Bone marrow (tissue), 2 donors: ENCODE results near the gene TBX15.

Source experiments
- DNase-seq, 2 donors: peaks; one replicate each; lab custom pipeline; 2025; lab: John Stamatoyannopoulos, UW

The TBX15 gene

DNA sequence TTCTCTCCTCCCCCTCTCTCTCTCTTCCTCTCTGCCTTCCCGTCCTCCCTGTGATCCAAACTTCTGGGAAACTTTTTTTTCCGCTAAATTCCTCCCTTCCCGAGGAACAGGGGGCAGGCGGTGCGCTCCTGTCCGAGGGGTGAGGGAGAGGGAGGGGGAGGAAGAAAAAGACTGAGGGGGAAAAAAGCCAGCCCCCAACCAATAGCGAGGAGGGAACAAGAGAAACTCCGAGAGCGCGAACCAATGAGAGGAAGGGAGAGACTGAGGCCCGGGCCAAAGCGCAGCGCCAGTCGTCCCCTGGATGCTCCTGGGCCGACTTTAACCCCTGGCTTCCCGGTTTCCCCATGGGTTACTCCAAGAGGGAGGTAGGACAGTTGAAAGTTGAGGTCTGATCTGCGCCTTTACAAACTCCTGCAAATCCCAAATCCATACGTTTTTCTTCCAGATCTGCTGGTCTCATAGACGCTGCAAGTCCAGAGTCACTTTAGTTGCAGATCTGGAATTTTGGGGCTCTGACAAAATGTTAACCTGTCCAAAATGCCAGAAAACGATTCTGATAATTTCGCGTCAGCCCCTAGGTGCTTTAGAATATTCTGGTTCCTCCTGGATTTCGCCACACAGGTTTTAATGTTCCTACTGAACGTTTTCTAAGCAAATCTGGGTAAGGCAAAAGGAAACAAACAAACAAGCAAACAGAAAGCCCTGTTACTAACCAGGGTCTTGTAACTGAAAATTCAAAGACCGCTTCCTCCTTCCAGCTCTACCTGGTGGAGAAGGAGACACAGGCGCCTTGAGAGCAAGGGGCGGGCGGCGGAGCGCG lies at the start of gene TBX15:
Gene TBX15 (minus strand): TSS at position 158 of the 820 bp plus-strand sequence. CDS start 548 bp downstream, outside the sequence.
- no peak for DNase-seq

DNA sequence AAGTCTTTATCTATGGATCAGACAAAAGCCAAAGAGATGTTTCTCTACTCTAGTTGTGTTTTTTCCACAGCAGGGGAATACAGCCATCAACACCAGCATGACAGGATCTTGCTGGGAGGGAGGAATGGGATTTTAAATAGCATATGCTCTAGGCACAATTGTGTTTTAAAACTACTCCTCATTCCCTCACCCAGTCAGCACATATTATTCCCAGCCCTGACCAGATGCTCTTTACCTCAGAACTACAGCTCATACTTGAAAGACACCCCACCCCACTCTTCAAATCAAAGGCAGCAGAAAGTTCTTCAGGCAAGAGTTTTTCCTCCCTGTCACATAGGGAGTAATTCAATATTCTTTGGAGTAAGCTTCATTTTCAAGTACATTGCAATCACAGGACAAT lies 46.2 kb upstream of the TBX15 start:
- no peak for DNase-seq

DNA sequence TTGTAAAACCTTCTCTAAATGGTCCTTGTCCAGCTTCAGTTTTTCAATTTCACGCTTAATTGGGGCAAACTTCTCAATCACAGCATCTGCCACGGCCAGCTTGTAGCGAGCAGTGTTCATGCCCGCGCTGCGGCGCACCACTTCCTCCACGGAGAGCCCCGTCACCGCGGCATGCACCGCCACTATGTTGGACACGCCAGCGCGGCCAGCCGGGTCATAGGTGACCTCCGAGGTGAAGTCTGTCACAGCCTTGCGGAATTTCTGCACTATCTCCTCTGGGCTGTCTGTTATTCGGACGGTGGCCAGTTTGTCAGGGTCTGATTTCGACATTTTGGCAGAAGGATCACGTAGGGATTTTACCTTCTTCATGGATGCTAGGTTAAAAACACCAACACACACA lies 44.8 kb upstream of the TBX15 start:
- DNase-seq: no peak

DNA sequence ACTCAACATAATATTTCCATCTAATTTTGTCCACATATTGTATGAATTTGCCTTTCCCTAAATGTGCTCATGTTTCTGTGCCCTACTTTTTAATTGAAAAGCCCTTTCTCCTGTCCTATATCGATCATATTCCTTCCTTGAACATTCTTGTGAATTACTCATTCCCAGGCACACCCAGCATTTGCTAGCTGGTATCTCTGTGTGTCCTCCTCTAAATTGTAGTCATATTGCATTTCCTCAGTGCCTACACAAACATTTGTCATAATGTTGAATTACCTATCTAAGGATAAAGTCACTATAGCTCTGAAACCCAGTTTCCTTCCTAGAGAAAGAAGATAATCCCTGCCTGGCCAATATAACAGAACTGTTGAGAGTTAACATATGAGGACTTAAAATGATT lies 39.6 kb upstream of the TBX15 start:
- DNase-seq: no peak

DNA sequence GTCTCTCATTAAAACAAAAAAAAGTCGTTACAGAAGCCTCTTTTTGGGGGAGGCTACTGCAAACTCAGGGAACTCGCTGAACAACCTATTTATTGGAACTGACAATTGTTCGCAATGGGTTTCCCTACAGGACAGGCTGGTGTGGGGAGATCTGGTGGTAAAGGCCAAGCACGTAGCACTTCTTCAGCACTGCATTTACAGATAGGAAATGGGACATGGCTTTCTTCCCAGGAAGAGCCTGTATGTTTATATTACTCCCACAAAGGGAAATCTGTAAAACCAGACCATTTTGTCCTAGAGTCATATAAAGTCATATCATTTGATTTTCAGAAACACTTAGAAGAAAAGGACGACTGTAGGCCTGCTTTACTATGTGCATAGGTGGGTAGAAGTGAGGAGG lies 38.8 kb upstream of the TBX15 start:
- DNase-seq: no peak

DNA sequence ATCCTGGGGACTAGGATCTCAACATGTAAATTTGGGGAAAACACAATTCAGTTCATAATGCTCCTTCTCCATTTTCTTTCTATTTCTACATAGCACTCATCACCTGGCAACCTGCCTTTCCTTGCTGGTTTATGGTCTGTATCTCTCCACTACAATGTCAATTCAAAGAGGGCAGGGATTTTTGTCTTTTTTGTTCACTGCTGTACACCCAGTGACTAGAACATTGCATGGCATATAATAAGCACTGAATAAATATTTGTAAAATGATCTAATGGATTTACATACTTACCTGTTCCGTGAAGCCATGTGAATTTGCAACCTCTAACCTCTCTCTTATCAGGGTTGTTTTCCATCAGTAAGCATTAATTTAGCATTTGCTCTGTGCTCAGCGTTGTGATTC lies 27.4 kb upstream of the TBX15 start:
- DNase-seq: no peak

DNA sequence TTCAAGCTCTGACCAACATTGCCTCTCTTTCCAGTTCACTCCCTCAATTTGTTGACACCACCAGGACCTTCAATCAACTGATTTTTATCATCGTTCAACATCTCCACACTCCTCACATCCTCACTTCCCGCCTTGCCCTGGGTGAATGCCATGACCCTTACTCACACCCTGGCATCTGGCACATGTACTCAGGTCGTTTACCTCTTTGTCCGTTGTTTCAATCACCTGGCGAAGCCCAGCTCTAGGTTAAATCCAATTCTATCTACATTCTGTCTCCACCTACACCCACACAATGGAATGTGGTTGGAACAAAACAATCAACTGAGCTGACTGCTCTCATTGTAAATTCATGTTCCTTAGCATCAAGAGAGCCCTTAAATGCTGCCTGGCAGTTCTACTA lies 24.2 kb upstream of the TBX15 start:
- DNase-seq: no peak

DNA sequence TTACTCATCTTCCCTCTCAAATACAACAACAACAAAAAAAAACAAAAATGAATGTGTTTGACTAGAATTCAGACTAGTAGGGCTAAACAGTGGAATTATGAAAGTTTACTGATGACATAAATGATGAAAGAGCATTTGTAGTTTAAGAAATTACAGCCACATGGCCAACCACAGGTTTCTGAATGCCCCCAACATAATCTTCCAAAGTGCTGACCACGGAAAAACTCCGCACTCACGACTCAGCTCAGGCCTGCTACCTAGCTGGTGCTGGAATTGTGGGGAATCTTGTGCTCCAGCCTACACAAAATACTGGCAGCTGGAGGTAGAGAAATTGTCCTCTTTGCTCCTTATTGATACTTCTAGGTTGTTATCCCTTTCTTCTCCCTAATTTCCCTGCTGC lies 23.6 kb upstream of the TBX15 start:
- no peak for DNase-seq

DNA sequence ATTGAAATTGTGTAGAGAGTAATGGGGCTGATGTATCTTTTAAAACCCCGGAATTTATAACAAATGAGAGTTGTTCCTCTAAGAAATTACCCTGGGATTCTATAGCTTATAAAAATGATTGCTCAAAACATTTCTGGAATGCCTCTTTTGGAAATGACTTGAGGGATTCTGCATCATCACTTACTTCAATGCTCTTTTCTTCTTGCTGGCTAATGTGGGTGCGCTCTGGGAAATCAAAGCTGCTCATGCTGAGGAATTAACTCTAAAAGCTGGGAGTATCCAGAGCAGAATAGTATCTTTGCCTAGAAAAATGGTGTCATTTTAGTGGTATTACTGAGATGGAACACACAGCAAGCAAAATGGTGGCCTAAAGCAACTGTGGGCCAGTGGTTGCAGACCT lies 23.0 kb upstream of the TBX15 start:
- no peak for DNase-seq

DNA sequence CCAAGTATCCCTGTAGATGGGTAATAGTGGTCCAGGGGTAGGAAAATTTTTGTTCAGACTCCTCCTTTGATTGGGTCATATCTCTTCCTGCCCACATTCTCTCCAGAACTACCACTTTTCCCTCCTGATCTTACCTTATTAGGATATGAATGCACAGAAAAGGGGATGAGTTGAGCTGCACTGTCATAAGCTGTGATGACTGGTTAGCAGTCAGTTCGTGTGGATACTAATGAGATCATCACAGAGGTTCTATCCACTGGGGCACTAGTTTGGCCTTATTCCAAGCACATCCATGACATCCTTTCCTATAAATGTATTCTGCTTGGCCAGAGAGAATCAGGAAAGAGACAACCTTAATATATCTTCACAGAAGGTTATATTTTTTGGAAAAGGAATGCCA lies 22.1 kb upstream of the TBX15 start:
- no peak for DNase-seq

DNA sequence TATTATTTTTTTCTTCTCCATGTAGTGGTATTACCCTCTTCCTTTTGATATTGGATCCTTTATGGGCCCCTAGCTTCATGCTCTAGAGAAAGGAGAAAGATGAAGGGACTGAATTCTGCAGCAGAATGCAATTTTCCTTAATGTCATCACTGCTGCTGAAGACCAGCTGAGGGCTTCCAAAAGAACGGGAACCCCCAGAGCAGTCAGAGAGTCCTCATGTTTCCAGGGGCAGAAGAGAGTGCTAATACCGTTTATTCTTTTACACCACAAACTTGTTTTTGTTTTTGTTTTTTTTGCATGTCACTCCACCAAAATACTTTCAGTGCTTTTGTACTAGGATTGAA lies 21.1 kb upstream of the TBX15 start:
- DNase-seq: no peak

DNA sequence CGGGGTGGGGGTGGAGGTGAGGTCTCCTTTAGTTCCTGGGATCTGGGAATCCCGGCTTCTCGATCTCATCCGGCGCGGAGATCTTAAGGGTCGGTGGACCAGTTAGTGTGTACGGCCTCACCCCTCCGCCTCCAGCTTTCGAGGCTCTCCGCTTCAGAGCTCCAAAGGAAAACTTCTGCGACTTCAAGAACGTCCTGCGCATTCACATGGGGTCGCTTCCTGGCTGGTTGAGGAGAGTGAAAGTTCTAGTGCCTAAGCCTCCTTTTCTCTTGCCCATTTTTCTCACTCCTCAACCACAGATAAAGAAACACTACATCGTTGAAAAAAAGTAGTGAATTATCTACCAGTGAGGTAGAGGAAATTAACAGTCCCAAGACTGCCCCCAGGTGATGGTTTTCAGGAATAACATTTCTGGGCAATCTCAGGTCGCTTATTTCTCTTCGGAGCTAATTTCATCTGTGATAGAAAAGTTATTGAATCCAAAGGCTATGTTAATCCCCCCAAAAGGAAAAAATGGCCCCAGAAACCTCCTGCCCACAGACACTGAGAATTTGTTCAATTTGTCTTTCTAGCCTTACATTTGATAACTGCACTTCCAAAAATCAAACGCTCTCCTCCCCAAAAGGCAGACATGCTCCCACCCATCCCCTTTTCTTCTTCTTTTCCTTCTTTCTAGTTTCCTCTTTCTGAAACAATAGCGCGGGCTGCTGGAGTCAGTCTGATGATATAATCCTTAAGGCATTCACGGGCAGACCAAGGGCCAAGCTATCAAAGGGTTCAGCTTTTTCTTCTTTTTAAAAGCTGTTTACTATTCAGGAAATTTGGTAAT lies 20.6 kb upstream of the TBX15 start:
- DNase-seq: peak in 1 of 2 donors; percentile 8

DNA sequence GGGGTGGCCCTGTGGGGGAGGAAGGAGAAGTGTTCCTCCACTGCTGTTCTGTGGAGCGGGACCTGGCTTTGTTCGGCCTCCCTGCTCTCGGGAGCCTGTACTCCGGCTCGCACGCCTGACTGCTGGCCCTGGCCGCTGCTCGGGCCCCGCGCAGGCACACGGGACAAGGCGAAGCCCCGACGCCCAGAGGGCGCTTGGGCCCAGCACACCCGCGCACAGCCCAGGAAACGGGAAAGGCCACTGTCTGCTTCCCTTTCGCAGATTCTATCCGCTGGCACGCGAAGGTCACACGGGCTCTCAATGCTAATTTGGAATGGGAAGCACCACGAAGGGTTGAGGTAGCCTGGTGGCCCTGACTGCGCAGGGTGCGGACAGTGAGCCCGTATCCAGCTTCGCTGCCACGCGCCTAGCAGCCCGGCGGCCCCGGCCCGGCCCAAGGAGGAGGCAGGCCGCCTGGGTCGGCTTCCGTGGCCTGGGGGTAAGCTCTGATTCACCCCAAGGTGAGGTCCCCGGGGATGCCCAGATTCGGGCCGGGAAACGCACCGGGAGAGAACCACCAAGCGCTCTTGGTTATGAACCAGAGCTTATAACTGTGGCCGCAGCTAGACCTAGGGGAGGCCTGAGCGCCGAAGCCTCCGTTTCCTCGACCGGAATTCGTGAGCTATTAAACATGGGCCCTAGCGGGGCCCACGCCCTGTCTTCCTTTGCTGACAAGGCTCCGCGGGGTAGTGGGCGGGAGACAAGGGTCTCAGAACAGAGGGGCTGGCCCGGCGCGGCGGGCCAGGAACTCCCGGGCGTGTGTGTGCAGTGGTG lies 19.7 kb upstream of the TBX15 start:
- no peak for DNase-seq

DNA sequence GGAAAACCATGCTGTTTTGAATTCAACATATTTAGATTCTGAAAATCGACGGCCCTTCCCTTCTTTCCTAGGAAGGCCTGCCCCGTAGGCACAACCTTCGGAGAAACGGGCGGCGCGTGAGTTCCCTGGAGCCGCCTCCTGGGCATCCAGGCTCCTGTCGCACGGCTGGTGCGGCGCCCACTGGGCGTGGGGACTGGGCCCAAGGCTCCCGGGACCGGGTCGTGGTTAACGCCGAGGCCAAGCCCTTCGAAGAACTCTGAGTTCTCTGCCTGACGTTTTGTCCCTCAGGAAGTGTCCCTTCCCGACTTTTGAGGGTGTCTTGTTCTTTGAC lies 19.2 kb upstream of the TBX15 start:
- DNase-seq: no peak

DNA sequence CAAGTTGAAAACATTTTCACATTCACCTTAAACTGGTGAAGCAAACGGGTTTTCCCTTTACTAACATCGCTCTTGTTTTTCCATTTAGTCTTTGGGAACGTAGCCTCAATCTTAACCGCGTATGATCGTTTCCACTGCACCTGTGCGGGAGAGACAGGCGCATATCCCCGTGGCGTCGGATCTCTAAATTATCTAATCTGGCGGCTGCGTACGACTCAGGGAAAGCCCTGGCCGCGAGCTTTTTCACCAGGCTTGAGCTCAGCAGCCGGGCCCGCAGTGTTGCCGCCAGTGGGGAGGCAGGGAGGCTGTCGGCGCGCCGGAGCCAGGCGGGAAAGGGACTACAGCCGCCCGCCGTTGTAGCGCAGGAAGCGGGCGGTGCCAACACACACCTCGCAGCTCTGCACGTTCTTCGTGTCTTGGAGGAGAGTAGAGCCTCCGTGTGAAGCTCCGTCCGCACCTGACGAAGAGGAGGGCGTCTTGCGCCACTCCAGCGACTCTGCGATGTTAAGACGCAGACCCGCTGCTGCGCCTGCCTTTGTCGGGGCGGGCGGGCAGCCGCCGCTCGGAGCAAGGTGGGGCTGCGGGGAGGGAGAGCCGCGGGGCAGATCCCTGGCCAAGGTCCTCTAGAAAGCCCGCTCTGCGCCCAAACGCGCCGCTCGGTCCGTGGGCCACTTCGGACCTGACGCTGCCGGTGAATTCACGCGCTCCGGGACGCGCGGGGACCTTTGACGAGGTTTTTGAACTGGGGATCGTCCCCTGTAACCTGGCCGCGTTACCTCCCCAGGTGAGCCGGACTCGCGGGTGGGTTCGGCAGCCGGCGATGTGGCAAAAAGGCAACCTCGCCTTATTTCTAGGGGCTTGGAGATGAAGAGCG lies 18.5 kb upstream of the TBX15 start:
- no peak for DNase-seq

DNA sequence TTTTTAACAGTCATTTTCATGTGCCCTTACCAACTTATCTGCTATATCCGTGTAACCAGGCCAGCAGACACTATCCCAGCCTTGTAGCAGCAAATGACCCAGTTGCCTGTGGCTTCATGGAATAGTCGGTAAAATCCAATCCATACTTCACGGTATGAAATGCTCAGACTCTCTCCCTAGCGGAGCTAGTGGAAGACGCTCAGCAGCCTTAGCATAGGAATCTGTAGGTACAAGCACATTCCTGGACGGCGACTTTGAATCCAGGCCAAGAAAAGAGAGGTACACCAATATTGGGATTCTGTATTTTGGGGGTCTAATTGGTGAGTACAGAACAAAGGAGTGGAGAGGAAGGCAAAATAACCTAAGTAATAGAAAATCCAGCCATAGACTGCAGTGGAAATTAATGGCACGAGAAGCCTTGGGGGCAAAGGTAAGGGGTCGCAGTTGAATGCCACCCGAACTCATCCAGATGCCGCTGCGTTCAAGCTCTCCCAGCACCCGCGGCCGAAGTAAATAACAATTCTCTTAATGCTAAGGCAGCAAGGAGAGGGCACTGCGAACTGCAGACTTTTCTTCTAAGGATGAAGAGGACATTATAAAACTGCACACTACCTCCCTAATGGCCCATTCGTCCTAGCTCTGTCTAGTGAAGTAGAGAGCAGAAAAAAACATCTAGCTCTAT lies 17.7 kb upstream of the TBX15 start:
- no peak for DNase-seq

DNA sequence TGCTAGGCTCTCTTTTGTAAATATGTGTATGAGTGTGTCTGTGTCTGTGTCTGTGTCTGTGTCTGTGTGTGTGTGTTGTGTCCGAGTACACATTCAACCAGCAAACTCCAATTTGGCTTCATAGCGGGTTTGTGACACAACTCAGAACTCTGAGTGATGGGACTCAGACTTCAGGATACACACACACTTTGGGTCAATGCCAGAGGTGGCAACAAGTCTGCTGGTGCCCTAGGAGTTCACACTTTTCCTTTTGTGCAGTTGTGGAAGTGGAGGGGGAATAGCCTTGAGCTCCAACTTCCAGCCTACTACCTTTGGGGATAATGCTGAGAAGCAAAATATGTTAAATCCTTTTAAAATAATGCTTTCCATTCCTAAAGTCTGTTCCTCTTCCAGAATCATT lies 16.6 kb upstream of the TBX15 start:
- DNase-seq: no peak

DNA sequence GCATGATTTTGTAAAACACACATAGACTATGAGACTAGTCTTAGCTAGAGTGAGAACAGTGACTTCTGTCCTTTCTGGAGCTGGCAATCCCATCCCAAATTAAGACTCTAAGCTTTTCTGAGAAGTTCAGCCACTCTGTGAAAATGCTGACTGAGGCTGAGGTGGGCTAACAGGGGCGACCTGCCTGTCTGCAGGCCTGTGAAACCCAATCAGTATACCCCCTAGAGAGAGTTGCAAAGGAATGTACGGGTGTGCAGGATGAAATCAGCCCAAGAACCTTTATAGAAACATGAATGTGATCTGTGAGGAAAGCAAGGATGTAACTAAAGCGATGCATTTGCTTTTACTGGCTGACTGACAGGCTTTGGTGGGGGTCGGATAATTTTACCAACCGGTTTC lies 16.0 kb upstream of the TBX15 start:
- DNase-seq: no peak

DNA sequence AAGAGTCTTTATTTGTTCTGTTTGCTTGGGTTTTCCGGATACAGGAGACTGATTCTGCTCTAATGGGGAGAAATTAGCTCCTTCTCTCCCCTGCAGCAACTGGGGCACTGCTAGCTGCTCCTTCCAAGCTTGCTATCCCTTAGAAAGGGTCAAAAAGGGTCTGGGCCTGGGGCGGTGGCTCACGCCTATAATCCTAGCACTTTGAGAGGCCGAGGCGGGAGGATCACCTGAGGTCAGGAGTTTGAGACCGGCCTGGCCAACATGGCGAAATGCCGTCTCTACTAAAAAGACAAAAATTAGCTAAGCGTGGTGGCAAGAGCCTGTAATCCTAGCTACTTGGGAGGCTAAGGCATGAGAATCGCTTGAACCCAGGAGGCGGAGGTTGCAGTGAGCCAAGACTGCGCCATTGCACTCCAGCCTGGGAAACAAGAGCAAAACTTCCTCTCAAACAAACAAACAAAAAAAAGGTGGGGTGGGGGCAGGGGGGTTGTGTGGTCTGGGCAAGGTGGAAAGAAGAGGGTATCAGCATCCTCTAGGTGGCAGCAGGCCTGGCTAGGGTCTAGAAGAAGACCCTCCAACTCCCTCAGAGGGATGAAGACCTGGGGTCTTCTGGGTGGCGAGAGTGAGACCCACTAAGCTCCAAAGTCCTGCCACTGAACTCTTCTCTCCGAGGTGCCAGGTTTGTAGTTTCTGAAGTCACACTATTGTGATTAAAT lies 15.4 kb upstream of the TBX15 start:
- DNase-seq: no peak

DNA sequence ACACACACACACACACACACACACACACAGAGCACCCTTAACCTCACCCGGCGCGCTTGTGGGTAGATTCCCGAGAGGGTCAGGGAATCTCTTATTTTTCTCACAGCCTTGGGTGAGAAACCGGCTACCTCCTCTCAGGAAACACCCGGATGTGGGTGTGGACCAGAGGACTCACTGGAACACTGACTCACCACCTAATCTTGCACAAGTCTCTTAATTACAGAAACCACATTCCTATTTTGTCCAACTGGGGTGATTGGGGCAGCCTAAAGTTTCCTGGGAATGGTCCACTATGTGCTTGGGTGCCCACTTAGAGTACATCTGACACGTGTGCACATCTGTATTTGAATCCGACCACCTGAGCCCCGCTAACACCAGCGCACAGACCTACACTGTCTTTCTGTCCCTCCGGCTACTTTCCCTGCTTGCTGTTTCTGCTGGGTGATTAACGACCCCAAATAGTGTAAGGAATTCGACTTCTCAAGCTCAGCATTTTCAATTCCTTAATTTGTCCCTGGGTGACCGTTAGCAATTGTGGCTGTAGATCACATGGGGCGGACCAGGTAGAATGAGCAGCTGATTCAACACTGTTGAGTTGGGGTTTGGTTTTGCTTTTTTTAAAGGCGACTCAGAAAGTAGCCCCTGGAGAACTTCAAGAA lies 14.0 kb upstream of the TBX15 start:
- DNase-seq: no peak
